ENCODE results near the gene WNT9B.

GRCh38 chr17:46922487-46922803 is 71.1 kb downstream of the WNT9B start:
- TF ChIP-seq CTCF (IDR thresholded peaks at IDR 0.05) (no peak), EP300 (IDR thresholded peaks at IDR 0.05) (no peak), POLR2AphosphoS5 (IDR thresholded peaks at IDR 0.05) (no peak)

Measured in gastroesophageal sphincter (tissue), 3 donors.